NB4 (cell line): ENCODE results near the gene ENTPD1.

Experiments
- DNase-seq: peaks from one replicate; pipeline ENCODE4 v3.0.0; 2010; ENCODE audit warnings: low read depth
- H3K4me3 ChIP-seq: one replicate; pipeline ENCODE4 v1.5.1; 2011; ENCODE audit warnings: mild to moderate bottlenecking, low read depth, low read length, moderate library complexity
- CTCF ChIP-seq: IDR thresholded peaks from one replicate; pipeline ENCODE4 v1.5.1; 2012; ENCODE audit warnings: low read depth, low read length
- MAX ChIP-seq: IDR thresholded peaks from 2 replicates; pipeline ENCODE4 v1.6.1; 2011; ENCODE audit warnings: low read depth, low read length
- MYC ChIP-seq: IDR thresholded peaks from 2 replicates; pipeline ENCODE4 v1.6.1; 2011; ENCODE audit warnings: low read depth, low read length
- POLR2A ChIP-seq: IDR thresholded peaks from 2 replicates; pipeline ENCODE4 v1.6.1; 2011; ENCODE audit warnings: mild to moderate bottlenecking; ENCODE audit not compliant: insufficient read length; ENCODE audit errors: extremely low read depth

Gene ENTPD1

GRCh38 chr10:95756041-95756761 lies at the start of gene ENTPD1:
Gene ENTPD1 (plus strand): TSS chr10:95756163. CDS start chr10:95756240, 77 bp downstream.
- DNase-seq, result peak; percentile 89

GRCh38 chr10:95706573-95706972 lies 49.4 kb upstream of the ENTPD1 start:
- no peak for TF ChIP-seq MYC
- no peak for TF ChIP-seq CTCF
- no peak for TF ChIP-seq MAX
- TF ChIP-seq POLR2A, result no peak
- no peak overlapping the region for H3K4me3 ChIP-seq
- DNase-seq, result no peak

More at GRCh38 chr10:95756041-95756761, at the start of gene ENTPD1:
- no peak for TF ChIP-seq CTCF
- TF ChIP-seq MYC, result no peak
- TF ChIP-seq POLR2A, result no peak
- peak; percentile 45; the same call in 1 of the 2 replicates for TF ChIP-seq MAX
- H3K4me3 ChIP-seq, result peak within 1 kb of the TSS; percentile 58

GRCh38 chr10:95706990-95707389 lies 49.0 kb upstream of the ENTPD1 start:
- TF ChIP-seq MYC (no peak), CTCF (no peak), MAX (no peak), POLR2A (no peak)
- no peak overlapping the region for H3K4me3 ChIP-seq
- no peak for DNase-seq

GRCh38 chr10:95711492-95711891 lies 44.5 kb upstream of the ENTPD1 start:
- no peak overlapping the region for H3K4me3 ChIP-seq
- no peak for DNase-seq
- TF ChIP-seq POLR2A, result no peak
- TF ChIP-seq CTCF, result no peak

- no peak for DNase-seq
- H3K4me3 ChIP-seq, result no peak overlapping the region
- TF ChIP-seq MAX (no peak), CTCF (no peak), POLR2A (no peak), MYC (no peak)
These were observed 39.5 kb upstream of the ENTPD1 start for GRCh38 chr10:95716466-95716865.
